HG03378 (cell line): ENCODE measurements around the gene UBE2S.

Experiments used
- ATAC-seq: cut with Tn5 transposase; IDR thresholded peaks from one replicate; pipeline ENCODE4 v1.9.1; 2021; ENCODE audit warnings: mild to moderate bottlenecking, moderate library complexity; ENCODE audit not compliant: unreplicated experiment

UBE2S gene

DNA sequence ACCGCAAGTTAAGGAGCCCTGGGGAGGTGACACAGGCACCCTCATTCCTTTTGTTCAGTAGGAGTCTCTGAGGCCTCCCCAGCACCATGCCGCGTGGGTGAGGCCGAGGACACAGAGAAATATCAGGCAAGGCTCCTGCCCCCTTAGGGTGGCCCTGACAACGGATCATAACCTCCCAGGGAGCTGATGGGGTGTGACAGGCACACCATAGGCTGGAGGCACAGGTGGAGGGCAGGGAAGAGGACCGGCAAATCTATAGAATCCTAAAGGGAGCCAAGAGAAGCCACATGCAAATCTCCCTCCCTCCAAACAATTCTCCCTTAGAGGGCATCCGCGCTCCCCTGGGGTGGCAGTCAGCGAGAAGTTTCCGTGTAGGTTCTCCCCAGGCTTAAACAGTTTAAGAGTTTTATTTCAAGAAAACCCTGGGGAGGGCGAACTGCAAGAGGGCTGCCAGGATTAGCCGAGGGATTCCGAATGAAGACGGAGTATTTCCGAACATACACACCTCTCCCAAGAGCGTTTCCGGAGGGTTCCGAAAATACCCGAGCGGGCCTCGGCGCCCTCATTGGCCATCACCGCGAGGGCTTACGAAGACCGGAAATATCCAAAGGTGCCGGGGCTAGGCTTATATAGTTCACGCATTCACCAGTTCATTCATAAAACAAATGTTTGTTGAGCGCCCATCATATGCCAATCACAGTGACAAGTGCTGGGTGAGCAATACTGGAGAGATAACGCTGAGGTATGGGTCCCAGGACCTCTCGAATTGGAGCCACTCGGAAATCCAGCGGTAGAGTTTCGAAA is 22.5 kb downstream of the UBE2S start:
- ATAC-seq: peak; percentile 63

- ATAC-seq: no peak
These were observed 23.3 kb downstream of the UBE2S start, which contains the start of gene TMEM238 for GRCh38 chr19:55384131-55384919. Gene TMEM238, minus strand, starts transcription at chr19:55384292. Its CDS starts 33 bp downstream, at chr19:55384259.

- ATAC-seq: no peak
These were observed 24.1 kb downstream of the UBE2S start for GRCh38 chr19:55383279-55384130.

- ATAC-seq: no peak
These were observed 25.0 kb downstream of the UBE2S start for GRCh38 chr19:55382522-55383054.

- no peak for ATAC-seq
These were observed 25.6 kb downstream of the UBE2S start for GRCh38 chr19:55382013-55382412.

DNA sequence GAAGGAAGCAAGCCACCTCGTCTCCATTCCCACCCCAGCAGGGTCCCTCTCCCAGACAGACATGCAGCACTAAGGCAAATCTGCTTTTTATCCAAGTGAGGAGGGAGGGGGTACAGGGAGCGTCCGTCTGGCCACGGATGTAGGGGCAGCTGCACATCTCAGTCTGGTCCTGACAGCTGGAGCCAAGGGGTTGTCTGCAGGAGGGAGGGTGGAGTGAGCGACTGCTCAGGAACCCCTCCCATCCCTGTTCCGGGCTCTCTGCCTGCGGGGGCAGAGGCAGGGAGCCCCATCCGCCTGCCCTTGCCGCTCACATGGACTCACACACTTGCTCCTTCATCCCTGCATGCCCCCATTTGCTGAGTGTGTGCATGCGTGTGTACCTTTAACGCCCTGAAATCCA is 28.4 kb downstream of the UBE2S start:
- no peak for ATAC-seq

DNA sequence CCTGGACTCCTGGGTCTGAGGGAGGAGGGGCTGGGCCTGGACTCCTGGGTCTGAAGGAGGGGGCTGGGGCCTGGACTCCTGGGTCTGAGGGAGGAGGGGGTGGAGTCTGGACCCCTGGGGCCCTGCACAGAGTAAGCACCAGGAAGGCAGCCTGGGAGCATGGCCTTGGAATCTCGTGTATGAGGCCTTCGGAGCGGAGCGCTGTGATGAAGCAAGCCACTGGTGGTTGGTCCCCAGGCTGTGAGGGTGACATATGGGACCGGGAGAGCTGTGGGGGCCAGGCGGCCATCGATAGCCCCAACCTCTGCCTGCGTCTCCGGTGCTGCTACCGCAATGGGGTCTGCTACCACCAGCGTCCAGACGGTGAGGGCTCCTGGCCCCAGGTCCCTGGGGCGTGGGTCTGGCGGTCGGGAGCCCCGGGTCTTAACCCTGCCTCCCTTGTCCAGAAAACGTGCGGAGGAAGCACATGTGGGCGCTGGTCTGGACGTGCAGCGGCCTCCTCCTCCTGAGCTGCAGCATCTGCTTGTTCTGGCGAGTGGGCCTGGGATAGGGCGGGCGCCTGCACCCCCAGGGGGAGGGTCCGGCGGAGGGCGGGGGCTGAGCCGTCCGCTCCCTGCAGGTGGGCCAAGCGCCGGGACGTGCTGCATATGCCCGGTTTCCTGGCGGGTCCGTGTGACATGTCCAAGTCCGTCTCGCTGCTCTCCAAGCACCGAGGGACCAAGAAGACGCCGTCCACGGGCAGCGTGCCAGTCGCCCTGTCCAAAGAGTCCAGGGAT is 30.0 kb downstream of the UBE2S start:
- ATAC-seq: no peak

DNA sequence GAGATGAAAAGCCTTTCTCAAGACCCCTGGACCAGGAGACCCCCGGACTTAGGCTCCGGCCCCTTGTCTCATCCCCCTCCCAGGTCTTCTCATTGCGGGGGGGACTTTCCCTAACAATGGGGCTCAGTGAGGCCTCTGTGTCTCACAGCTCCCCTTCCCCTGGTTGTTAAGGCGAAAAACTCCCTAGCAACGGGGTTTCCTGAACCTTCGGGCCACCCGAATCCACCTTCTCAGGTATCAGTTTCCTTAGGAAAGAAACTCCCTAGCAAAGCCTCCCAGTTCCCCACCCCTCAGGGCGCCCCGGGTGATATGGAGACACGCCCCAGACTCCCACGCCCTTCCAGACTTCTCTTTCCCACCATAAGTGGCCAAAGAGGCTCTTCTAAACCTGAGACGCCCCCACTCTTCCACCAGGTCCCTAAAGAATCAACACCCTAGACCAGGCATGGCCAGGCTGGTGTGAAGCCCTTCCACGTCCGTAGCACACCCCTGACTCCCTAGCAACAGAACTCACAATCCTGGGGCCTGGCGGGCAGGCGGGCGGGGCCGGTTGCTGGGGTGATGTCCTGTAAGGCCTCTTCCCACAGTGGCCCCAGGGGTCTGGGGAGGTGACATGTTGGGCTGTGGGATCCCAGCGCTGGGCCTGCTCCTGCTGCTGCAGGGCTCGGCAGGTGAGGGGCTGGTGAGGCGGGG is 31.2 kb downstream of the UBE2S start, which contains the start of gene TMEM190:
TMEM190 (plus strand) TSS at position 586 of the 693 bp plus-strand sequence; CDS start at position 614, 28 bp downstream.
- no peak for ATAC-seq

GRCh38 chr19:55373993-55374757 is 33.4 kb downstream of the UBE2S start:
- ATAC-seq: no peak

DNA sequence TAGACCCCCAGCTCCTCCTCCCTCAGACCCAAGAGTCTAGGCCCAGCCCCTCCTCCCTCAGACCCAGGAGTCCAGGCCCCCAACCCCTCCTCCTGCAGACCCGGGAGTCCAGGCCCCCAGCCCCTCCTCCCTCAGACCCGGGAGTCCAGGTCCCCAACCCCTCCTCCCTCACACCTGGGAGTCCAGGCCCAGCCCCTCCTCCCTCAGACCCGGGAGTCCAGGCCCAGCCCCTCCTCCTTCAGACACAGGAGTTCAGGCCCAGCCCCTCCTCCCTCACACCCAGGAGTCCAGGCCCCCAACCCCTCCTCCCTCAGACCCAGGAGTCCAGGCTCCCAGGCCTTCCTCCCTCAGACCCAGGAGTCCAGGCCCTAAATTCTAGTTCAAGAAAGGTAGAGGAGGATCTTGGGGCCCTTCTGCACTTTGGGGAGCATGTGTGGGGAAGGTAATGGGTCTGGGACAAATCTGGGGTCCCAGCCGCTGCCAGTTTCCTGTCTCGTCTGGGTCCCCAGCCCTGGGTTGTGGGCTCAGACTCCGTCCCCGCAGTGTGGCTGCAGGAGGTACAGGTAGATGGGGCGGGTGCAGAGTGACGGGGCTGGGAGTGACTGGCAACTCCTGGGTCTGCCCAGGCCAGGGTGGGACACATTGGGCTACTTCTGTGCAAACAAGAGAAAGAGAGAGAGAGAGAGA is 34.1 kb downstream of the UBE2S start:
- no peak for ATAC-seq

GRCh38 chr19:55372316-55373081 is 35.1 kb downstream of the UBE2S start:
- no peak for ATAC-seq

- ATAC-seq: no peak
These were observed 37.1 kb downstream of the UBE2S start, which contains the start of gene IL11 for GRCh38 chr19:55370305-55370988. Gene IL11, minus strand, starts transcription at chr19:55370463. Its CDS starts 153 bp downstream, at chr19:55370310.

GRCh38 chr19:55369653-55370304 is 37.8 kb downstream of the UBE2S start:
- no peak for ATAC-seq

DNA sequence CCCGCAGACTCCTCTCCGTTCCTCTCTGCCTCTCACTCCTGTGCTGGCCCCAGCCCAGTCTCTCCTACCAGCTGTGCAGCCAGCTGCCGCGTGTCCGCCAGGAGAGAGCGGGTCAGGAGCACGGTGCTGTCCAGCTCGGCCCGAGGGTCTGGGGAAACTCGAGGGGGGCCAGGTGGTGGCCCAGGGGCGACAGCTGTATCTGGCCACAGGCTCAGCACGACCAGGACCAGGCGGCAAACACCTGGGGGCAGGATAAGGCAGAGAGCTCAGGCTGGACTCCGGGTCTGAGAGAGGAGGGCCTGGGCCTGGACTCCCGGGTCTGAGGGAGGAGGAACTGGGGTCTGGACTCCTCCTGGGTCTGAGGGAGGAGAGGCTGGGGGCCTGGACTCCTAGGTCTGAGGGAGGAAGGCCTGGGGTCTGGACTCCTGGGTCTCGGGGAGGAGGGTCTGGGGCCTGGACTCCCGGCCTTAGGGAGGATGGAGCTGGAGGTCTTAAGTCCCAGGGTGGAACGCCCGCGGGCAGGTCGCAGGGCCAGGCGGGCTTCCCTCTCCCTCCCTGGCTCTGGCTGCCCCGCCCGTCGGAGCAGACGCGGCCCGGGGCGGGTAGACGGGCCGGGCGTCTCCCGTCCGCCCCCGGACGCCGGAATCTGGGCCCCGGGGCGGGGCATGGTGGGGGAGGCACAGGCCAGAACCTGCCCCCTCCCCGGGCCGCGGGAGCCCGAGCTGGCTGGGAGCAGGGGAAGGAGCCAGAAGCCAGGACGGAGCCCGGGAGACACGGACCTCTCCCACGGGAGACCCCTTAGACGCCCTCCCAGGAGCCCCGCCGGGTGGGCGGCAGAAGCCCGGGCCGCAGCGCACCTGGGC is 38.7 kb downstream of the UBE2S start:
- no peak for ATAC-seq

DNA sequence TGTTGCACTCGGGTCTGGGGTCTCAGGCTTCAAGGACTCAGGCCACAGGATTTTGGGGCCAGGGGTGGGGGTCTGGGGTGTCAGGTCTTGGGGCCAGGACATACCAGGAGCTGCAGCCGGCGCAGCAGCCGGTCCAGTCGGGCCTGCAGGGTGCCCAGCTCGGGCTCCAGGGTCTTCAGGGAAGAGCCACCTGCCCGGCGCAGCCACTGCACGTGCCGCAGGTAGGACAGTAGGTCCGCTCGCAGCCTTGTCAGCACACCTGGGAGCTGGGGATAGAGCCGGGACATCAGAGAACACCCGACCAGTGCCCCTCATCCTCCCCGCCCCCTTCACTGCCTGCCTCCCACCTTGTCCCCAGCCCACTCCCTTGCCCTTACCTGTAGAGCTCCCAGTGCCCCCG is 39.5 kb downstream of the UBE2S start:
- ATAC-seq: no peak
